ENCODE results near the gene PTPRN2.

Gene PTPRN2

DNA sequence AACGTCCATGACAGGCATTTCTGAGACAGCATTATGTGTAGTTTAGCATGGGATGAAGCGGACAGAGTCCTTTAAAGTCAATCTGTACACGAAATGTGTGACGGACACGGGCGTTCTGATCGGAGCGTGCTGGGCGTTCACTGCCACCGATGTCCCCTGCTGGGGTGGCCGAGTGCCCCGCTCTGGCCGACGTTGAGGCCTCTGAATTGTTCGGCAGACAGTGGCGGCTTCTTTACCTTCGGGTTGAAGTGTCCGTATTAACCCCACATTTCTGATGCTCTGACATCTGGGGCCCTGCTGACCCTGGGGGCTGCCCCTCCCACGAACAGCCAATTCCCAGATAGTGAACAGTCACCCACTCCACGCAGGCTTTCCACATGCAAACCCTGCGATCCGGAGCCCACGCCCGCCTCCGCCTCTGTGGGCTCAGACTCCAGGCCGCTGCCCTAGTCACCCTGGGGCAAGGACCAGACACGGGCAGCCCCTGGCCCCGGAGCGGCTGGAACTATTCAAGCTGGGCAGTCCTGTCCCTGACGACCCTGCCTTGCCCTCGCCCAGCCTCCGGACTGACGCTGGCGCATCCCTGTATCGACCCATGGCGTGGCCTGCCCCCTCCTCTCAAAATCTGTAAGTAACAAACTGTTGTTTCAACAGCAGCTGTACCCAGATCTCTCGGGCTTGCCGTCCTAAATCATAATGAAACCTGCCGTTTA is 445.7 kb downstream of the PTPRN2 start:
- DNase-seq, result no peak

DNA sequence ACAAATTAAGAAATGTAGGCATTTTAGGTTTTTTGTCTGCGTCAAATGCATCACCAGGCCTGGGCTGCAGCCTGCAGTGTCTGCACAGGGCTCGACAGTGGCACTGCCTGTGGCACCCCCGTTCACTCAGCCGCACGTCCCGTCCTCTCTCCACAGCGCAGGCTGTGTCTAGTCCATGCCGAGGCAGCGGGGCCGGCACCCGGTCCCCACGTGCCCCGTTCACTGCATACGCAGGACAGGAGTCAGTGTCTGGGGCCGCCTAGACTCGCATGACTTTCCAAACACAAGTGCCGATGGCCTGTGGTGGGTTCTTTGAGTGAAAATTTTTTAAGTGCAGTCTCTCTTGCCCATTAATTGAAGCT is 446.4 kb downstream of the PTPRN2 start:
- no peak for DNase-seq

DNA sequence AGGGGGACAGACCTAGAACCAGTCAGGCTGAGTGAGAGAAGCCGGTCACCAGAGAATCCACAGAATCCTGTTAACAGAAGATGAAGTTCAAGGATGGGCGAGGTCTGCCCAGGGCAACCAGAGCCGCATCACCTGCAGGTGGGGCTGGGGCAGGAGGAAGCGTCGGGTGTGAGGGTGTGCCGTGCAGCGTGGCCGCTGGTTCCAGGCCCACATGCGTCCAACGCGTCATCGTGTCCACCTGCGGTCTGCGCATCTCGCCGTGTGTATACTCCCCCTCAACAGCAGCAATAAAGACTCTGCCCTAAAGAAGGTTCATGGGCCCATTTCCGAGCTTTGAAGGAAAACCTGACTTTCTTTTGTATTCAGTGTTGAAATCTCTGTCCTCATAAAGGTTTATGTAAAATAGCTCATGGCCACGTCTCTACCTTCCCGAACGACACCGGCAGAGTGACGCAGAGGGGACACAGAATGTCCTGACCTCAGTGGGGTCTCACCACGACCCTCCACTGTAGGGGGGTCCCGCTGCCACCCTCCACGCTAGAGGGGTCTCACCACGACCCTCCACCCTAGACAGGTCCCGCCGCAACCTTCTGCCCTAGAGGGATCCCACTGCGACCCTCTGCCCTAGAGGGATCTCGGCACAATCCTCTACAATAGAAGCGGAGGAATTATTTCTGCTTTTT is 446.9 kb downstream of the PTPRN2 start:
- no peak for DNase-seq

DNA sequence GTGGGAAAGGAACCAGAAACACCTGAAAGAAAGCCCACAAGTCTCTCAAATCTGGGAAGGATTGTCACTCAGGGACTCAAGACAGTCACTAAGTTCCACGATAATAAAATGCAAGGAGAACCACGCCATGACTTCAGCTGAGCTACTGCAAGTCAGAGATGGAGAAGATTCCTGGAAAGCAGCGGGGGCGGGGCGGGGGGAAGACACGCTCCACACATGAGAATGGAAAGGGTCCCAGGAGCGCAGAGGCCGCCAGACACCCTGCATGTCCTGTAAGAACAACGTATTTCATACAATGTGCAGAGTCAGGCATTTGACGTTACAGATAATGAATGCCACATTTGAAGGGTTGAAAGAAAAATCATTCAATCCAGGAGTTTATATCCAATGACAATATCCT is 448.1 kb downstream of the PTPRN2 start:
- DNase-seq, result no peak

DNA sequence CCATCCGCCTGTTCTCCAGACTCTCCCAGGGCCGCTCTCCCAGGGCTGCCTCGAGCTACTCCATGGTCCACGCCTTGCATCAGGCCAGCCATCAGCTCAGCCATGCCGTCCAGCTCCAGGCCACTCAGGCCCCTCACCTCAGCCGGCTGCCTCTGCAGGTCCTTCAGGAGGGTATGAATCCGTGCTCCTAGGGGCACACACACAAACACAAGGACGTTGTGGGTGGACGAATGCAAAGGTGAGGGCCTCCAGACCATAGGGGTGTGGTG is 449.4 kb downstream of the PTPRN2 start:
- no peak for DNase-seq

DNA sequence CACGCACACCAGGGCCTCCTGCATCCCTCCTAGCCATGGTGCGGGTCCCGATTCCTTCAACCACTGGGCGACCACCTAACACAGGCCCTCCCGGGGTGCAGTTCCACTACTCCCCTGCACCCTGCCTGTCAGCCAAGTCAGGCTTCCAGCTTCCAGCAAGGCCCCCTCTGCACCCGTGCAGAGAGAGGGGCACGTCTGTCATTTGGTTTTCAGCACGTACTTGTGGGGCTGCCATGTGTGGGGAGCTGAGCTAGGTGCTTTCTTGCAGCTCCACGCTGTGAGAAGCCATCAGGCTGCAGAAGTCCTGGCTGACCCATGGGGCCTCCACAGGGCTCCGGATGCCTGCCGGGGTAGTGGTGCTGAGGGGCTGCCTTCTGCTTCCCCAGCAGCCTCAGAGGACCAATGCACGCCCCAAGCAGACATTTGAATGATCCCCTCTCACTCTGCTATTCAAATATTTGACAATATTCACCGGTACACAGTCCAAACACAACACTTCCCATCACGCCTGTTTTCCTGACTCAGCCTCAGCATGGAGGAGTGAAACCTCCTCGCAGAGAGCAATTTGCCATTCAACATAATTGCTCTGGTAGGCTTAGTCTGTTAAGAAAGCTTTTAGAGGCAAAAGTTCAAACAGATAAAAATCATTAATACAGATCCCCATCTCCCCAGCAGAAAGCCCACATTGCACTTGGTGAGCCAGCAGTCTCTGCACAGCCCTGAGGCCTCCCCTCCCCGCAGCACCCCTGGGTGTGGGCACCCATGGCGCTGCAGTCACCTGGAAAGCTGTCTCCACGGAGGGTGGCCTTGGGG is 449.9 kb downstream of the PTPRN2 start:
- DNase-seq, result no peak

DNA sequence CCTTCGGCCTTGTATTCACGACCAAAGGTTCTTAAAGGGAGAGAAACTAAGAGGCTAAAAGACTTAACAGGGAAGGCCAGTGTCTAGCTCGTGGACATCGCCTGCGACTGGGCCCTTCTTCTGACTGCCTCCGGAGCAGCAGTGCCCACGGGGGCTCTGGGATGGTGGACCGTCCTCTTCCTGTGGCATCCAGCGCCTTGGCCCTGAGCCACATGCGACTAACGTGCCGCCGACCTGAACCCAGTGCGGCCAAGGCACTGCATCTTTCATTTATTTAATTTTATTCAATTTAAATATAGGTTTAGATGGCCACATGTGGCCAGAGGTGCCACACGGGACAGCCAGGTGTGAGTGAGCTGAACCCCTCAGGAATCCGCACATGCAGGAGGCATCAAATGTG is 451.7 kb downstream of the PTPRN2 start:
- no peak for DNase-seq

DNA sequence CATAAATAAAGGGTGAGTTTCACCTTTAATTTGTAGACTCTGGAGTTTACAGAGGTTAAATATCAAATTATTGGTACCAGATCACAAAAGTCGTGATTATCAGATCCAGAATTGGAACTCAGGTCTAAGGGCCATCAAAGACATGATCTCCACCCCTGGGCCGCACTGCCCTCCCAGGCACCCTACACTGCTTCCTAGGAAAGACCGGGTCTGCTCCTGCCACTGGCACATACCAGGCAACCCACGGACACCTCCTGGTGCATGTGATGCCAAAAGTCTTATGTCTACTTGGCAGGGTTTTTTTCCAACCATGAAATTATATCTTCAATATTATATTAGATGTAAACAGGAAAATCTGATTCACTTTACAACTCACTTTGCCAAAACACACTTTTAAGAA is 452.8 kb downstream of the PTPRN2 start:
- no peak for DNase-seq

DNA sequence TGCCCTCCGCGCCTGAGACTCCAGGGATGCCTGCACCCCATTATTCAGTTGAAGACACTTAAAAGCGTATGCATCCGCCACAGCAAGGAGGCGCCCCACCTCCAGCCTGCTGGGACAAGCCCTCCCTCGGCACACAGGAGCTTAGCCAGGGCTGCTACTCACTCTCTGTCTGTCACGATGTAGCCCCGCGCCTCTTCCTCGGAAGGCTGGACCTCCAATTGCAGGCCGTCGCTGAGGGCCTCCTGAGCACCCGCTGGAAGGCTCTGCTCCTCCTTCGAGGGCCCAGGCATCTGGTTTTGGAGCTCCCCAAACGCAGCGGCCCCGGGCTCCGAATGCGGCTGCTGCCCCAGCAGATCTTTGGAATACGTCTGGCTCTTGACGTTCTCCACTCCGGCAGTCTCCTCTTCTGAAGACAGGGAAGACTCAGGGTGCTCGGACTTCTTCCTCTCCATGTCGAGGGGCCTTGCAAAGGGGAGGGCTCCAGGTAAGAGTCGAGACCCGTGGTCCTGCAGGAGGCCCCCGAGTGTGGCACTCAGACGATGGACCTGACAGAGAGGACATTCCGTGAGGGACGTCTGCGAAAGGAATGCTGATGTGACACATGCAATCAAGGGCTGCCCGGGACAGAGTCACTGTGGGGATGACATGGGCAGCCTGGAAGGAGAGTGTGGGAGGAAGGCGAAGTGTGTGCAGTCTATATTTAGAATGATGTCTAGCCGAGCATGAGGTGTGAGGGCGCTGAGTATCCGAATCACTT is 453.9 kb downstream of the PTPRN2 start:
- DNase-seq, result no peak

DNA sequence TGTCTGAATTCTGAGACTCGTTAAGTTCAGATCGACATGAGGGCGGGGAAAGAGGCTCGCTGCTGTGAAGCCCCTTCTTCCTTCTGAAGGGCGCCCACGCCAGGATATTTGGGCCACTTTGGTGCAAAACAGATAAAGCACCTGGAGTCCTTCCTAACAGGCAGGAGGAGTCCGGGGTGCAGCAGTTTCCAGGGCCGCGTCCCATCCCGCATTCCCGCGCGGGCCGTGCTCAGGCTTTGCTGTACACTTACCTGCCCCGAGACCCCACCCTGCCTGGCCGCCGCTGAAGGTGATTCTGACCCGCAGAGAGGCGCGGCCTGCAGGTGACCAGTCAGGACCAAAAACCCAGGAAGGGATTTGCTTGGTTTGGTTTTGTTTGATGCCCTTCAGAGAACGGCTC is 454.6 kb downstream of the PTPRN2 start:
- no peak for DNase-seq

DNA sequence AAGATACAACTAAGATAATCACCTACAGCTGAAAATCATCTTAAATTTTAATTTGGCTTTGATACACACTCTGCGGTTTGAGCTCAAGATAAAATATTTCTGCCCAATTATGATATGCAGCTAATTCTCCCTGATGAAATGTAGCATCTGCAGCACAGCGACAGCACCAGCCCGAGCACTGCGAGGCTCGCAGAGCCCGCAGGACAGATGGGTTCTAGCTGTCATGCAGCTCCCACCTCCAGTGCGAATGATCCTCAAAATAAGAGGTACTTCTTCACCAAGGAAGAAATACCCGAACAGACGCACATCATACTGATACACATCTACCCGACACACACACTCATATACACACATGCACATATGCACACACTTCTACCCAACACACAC is 457.6 kb downstream of the PTPRN2 start:
- DNase-seq, result no peak

DNA sequence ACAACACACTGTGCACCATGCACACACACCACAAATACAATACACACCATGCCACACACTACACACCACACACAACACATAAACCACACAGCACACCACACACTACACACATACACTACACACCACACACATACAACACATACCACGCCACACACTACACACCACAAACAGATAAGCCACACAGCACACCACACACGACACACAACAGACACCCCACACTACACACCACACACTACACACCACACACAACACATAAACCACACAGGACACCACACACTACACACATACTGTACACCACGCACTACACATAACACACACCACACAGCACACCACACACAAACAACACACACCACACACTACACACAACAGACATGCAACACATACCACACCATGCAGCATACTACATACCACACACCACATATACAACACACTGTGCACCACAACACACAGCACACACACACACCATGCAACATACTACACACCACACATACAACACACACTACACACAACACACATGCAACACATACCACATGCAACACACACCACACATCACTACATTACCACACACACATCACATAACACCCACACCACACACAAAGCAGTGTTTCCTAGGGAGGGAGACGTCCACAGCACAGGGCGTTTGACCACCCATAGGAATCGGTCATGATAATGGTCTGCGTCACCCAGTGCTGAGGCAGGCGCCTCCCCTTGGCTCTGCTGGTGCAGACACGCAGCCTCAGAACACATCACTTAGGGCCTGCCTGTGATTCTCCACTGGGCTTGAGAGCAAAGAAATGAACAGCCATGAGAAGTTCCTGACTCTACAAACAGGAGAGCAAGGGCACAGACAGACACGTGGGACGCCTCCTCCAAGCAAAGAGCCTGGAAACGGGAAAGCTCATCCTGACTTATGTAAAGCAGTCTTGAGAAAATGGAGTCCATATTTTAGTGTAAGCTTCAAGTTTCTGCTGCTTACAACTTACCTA is 458.3 kb downstream of the PTPRN2 start:
- no peak for DNase-seq

DNA sequence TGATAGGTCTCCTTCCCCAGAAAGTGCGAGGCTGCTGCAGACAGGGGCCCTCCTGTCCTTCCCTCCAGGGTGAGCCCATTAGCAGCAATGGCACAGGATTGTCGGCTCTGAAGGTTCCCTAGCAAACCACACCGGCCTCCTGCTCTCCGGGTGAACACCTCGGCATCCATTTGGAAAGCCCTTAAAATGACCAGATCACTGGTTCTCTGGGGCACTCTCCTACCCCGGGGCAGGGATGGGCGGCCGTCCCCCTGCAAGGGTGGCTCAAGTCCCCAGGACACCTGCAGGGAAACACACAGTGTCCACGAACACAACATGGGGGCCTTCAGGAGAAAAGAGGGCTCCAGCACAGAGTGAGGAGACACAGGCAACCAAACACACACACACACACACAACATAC is 459.1 kb downstream of the PTPRN2 start:
- no peak for DNase-seq

DNA sequence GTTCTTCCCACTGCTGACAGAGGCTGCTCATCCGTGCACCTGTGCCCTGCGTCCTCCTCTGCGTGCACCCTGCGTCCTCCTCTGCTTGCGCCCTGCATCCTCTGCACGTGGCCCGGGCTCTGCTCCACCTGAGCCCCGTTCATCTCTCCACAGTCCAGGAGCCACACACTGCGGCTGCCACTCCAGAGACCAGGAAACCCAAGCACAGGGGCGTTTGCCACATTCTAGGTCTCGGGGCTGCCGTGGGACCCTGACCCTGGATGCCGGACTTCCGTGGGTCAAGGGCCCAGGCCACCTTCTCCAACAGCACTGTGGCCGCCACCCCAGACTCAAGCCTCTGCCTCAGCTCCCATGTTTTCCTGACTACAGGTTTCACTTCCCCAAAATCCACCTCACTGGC is 460.4 kb downstream of the PTPRN2 start:
- no peak for DNase-seq

DNA sequence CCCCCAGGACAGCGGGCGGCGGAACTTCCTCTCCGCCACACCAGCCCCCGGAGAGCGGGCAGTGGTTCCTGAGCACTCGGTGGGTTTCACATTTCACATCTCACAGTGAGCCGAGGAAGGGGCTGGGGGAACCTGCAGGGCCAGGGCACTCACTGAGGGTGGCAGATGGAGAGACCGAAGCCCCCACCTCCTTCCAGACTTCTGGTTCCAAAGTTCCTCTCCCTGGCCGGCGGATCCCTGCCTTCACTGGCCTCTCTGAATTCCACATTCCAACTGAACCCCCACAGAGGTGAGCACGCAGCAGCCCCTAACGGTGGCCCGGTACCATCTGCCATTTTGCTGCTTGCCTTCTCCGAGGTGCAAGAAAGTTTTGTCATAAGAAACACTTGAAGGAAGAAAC is 461.0 kb downstream of the PTPRN2 start:
- DNase-seq, result no peak

DNA sequence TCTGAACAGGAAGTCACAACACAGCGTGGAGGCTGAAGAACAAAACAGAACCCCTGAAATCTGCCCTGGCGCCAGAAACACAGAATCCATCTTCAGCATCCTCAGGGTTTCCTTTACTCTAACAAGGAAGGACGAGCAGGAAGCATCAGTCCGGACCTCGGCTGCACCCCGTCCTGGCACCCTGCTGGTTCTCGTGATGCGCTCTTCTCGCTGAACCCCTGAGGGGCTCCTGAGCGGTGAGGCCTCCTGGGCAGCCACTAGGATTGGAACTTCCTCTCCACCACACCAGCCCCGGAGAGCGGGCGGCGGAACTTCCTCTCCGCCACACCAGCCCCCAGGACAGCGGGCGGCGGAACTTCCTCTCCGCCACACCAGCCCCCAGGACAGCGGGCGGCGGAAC is 461.9 kb downstream of the PTPRN2 start:
- DNase-seq, result no peak

DNA sequence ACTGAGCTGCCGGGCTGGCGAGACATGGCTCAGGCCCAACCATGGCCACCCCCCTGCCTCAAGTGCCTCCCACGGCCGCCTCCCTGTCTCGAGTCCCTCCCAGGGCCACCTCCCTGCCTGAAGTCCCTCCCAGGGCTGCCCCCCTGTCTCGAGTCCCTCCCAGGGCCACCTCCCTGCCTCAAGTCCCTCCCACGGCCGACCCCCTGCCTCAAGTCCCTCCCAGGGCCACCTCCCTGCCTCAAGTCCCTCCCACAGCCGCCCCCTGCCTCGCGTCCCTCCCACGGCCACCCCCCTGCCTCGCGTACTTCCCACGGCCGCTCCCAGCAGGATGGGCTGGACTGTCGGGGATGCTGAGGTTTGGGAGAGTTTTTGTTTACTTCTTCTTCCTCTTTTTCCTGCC is 462.5 kb downstream of the PTPRN2 start:
- no peak for DNase-seq

DNA sequence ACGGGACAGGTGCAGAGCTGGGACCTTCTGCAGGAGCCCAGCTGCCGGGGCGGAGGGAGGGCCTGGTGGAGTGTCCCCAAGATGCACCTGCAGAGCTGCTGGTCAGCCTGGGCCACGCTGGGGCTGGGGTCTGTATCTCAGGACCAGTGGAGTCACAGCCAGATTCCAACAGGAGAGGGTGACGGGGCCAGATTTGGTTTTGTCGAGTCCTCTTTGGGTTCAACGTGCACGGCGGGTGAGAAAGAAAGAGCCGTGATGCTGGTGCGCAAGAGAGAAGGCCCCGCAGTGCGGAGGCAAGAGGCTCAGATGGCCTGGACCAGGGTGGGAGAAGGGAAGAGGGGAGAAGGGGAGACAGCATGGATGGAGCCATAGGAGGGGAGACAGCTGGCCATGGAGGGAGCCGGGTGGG is 462.9 kb downstream of the PTPRN2 start:
- DNase-seq, result no peak

DNA sequence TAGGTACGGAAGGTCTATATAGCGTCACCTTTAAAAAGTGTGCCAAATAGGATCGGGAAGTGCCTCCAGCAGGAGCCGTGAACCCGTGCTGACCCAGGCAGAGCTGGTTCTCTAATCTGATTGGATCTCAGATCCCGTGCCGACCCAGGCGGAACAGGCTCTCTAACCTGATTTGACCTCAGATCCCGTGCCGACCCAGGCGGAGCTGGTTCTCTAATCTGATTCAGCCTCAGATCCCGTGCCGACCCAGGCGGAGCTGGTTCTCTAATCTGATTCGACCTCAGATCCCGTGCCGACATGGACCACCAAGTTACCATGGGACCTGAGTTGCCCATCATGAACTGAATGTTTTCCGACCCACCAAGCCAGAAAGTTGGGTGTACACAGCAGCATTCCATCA is 463.9 kb downstream of the PTPRN2 start:
- DNase-seq, result no peak

DNA sequence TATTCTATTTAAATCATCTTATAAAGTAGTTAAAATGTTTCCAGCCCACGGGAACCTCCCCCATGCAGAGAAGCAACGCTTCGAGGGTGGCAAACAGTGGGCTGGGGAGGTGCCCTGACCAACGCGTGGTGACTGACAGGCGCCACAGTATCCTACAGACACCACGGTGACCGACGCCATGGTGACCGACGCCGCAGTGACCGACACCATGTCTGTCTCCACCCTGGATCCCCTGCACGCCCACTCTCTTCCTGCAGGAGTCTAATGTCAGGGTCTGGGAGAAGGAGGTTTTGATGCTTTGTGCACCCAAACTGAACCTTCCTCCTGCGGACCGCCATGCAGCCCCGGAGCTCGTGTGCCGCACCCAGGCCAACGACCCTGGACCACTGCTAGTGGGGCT is 464.4 kb downstream of the PTPRN2 start:
- no peak for DNase-seq

DNA sequence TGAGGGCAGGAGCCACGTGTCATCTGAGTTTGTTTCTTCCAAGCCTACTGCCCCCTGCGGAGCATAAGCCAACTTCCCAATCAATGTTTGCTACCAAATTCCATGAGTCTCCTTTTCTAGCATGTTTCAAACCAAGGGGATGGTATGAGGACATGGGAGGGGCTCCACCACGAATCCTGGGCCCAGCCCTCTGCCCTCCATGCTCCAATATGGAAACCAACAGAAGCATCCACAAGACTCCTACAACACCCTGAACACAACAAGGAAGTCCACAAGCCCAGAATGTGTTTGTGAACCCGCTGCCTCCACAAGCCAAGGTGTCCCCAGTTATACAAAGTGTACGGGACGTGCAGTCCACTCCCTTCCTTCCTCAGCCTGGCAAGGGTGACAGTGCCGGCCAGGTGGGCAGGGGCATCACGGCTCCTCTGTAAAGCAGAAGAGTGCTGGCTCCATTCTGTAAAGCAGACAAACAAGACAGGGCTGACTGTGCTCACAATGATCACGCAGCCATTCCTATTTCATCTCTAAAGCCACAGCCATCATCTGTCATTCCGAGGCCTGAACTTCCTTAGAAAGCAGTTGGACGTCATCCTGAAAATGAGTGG is 466.1 kb downstream of the PTPRN2 start:
- no peak for DNase-seq

DNA sequence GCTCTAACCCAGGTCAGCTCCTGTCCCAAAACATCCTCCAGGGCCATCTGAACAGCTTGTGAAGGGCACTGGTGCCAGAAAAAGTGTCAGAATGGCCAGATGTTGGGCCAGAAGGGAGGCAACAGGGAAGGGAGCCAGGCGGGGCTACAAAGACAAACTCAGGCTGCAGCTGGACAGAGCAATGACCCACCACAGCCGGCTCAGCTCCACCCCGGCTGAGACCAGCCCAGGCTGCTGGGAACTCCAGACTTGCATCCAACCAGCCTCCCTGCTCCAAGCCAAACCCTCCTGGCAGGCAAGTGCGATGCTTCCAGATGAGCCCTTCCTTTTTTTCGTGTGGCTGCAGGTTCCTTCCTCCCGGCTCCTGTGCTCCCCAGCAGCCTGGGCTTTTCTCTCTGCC is 466.9 kb downstream of the PTPRN2 start:
- DNase-seq, result no peak
